K562 (cell line): Measurements from ENCODE around the gene NR1H2. TPM values are rescaled to one million over a fixed set of nuclear protein-coding genes. Genes with fewer than 3 reads are reported as not detected.

Experiments used
- ETS2 ChIP-seq: IDR thresholded peaks from 2 replicates; pipeline ENCODE4 v1.6.1; 2016; ENCODE audit warnings: borderline replicate concordance, missing genetic modification characterization, mild to moderate bottlenecking, moderate library complexity, missing compliant biosample characterization; ENCODE audit not compliant: poor library complexity, severe bottlenecking
- KDM4B ChIP-seq, 2 experiments: fragments of 450-650 bp in 1 of 2; sonication (generic) in 1 of 2; IDR thresholded peaks; 2 replicates each; pipeline ENCODE4 v1.6.1; 2016 to 2017; ENCODE audit warnings: borderline replicate concordance in 2 of 2, antibody characterized with exemption in 1 of 2, low read depth in 1 of 2, mild to moderate bottlenecking in 1 of 2
- MAFF ChIP-seq: IDR thresholded peaks from 2 replicates; pipeline ENCODE4 v1.6.1; 2012; ENCODE audit warnings: low read length, improper control_type of control experiment
- NR3C1 ChIP-seq: sonication (generic); formaldehyde crosslinking; IDR thresholded peaks from 2 replicates; pipeline ENCODE4 v1.8.1; 2022; ENCODE audit warnings: missing genetic modification reagents
- ZNF431 ChIP-seq: sonication (generic); formaldehyde crosslinking; IDR thresholded peaks from 2 replicates; pipeline ENCODE4 v1.8.0; 2022; ENCODE audit warnings: mild to moderate bottlenecking, missing genetic modification reagents
- ZNF644 ChIP-seq: fragments of 200-800 bp; sonication (Bioruptor generic); IDR thresholded peaks from 2 replicates; pipeline ENCODE4 v1.6.1; 2016; ENCODE audit warnings: low read depth, missing genetic modification characterization, missing compliant biosample characterization
- ZNF76 ChIP-seq: fragments of 250-450 bp; sonication (Bioruptor Pico); IDR thresholded peaks from 2 replicates; pipeline ENCODE4 v1.4.0; 2020; ENCODE audit warnings: mild to moderate bottlenecking, moderate library complexity, borderline replicate concordance
- polyA plus RNA-seq, 8 experiments: library from polyadenylated mRNA; depleted of rRNA in 4 of 8; stranded (reverse) in 5 of 8; unstranded in 3 of 8; fragments of >200 nt; fragmentation: Nextera tagmentation in 2 of 8; fragmentation: Illumina TruSeq in 1 of 8; extraction: Ambion mirVana in 2 of 8; extraction: Trizol in 1 of 8; gene quantifications; 2 replicates each; pipeline versions ENCODE4 v1.2.1 to v1.2.3, GENCODE V29; 2011 to 2014; ENCODE audit warnings: inconsistent platforms in 1 of 8, missing spikeins in 1 of 8
- total RNA-seq, 7 experiments: library from RNA; depleted of rRNA in 6 of 7; stranded (reverse); fragments of >200 nt in 6 of 7; fragmentation: Illumina TruSeq in 2 of 7; extraction: Trizol in 2 of 7; gene quantifications; 2 replicates each; pipeline versions ENCODE4 v1.2.1 to v1.2.3, GENCODE V29; 2011 to 2021; ENCODE audit warnings: low replicate concordance in 1 of 7
- TF ChIP-seq, protein P1 (sequence below): fragments of 450-650 bp; IDR thresholded peaks from 2 replicates; pipeline ENCODE4 v1.6.1; 2016; ENCODE audit warnings: mild to moderate bottlenecking, moderate library complexity
- TF ChIP-seq, protein P2 (sequence below): sonication (generic); formaldehyde crosslinking; IDR thresholded peaks from 2 replicates; pipeline ENCODE4 v1.8.1; 2023; ENCODE audit warnings: mild to moderate bottlenecking, missing genetic modification reagents
- TF ChIP-seq, protein P3 (sequence below): fragments of 450-650 bp; IDR thresholded peaks from 2 replicates; pipeline ENCODE4 v1.6.1; 2016; ENCODE audit warnings: low read depth, mild to moderate bottlenecking, moderate library complexity

NR1H2 gene
- total and polyA plus RNA-seq, 9 of the 15 experiments (the other 6 are each of a cell fraction or from before 2014, with no cell fraction given): 0.11 to 73.8 (median 24.0) TPM

DNA sequence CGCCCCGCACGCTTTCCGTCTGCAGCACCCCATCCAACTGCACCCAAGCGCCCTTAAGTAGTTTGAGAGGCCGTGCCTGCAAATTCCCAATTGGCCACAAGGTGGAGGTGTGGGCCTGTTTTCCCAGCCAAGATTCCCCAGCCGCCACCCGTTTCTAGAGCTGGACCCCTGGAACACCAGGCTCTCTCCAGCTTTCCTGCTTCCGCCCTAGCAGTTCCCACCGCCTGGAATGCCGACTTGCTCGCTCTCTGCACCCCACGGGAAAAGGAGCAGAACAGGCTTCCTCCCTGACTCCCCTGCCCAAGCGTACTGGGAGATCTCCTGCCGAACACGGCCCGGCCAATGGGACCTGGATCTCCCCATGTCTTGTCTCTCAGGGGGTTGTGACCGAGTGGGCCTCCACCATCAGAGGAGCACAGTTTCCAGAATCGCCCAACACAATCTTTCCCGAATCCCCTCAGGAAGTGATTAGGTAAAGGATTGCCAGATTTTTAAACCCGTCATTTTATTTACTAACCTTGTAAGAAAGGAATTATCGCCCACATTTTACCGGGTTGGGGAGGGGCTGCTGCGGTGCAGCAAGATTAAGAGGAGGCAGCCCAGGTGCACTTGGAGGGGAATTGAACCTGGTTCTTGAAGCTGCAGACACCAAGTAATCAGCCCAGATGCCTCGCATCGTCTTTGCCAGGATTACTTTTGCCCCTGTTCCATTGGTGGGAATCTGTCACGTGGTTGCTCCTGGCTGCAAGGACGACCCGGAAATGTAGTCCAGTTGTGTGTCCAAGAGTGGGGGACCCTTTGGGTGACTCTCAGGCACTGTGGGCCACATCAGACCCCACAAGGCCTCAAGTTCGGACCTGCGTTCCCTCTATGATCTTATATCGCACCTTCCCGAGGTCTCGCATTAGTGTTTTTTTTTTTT is 7.3 kb upstream of the NR1H2 start (continued):
- TF ChIP-seq, protein P1, sequence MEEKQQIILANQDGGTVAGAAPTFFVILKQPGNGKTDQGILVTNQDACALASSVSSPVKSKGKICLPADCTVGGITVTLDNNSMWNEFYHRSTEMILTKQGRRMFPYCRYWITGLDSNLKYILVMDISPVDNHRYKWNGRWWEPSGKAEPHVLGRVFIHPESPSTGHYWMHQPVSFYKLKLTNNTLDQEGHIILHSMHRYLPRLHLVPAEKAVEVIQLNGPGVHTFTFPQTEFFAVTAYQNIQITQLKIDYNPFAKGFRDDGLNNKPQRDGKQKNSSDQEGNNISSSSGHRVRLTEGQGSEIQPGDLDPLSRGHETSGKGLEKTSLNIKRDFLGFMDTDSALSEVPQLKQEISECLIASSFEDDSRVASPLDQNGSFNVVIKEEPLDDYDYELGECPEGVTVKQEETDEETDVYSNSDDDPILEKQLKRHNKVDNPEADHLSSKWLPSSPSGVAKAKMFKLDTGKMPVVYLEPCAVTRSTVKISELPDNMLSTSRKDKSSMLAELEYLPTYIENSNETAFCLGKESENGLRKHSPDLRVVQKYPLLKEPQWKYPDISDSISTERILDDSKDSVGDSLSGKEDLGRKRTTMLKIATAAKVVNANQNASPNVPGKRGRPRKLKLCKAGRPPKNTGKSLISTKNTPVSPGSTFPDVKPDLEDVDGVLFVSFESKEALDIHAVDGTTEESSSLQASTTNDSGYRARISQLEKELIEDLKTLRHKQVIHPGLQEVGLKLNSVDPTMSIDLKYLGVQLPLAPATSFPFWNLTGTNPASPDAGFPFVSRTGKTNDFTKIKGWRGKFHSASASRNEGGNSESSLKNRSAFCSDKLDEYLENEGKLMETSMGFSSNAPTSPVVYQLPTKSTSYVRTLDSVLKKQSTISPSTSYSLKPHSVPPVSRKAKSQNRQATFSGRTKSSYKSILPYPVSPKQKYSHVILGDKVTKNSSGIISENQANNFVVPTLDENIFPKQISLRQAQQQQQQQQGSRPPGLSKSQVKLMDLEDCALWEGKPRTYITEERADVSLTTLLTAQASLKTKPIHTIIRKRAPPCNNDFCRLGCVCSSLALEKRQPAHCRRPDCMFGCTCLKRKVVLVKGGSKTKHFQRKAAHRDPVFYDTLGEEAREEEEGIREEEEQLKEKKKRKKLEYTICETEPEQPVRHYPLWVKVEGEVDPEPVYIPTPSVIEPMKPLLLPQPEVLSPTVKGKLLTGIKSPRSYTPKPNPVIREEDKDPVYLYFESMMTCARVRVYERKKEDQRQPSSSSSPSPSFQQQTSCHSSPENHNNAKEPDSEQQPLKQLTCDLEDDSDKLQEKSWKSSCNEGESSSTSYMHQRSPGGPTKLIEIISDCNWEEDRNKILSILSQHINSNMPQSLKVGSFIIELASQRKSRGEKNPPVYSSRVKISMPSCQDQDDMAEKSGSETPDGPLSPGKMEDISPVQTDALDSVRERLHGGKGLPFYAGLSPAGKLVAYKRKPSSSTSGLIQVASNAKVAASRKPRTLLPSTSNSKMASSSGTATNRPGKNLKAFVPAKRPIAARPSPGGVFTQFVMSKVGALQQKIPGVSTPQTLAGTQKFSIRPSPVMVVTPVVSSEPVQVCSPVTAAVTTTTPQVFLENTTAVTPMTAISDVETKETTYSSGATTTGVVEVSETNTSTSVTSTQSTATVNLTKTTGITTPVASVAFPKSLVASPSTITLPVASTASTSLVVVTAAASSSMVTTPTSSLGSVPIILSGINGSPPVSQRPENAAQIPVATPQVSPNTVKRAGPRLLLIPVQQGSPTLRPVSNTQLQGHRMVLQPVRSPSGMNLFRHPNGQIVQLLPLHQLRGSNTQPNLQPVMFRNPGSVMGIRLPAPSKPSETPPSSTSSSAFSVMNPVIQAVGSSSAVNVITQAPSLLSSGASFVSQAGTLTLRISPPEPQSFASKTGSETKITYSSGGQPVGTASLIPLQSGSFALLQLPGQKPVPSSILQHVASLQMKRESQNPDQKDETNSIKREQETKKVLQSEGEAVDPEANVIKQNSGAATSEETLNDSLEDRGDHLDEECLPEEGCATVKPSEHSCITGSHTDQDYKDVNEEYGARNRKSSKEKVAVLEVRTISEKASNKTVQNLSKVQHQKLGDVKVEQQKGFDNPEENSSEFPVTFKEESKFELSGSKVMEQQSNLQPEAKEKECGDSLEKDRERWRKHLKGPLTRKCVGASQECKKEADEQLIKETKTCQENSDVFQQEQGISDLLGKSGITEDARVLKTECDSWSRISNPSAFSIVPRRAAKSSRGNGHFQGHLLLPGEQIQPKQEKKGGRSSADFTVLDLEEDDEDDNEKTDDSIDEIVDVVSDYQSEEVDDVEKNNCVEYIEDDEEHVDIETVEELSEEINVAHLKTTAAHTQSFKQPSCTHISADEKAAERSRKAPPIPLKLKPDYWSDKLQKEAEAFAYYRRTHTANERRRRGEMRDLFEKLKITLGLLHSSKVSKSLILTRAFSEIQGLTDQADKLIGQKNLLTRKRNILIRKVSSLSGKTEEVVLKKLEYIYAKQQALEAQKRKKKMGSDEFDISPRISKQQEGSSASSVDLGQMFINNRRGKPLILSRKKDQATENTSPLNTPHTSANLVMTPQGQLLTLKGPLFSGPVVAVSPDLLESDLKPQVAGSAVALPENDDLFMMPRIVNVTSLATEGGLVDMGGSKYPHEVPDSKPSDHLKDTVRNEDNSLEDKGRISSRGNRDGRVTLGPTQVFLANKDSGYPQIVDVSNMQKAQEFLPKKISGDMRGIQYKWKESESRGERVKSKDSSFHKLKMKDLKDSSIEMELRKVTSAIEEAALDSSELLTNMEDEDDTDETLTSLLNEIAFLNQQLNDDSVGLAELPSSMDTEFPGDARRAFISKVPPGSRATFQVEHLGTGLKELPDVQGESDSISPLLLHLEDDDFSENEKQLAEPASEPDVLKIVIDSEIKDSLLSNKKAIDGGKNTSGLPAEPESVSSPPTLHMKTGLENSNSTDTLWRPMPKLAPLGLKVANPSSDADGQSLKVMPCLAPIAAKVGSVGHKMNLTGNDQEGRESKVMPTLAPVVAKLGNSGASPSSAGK: peak; percentile 71; the same call in 1 of the 2 replicates
- TF ChIP-seq, protein P2, sequence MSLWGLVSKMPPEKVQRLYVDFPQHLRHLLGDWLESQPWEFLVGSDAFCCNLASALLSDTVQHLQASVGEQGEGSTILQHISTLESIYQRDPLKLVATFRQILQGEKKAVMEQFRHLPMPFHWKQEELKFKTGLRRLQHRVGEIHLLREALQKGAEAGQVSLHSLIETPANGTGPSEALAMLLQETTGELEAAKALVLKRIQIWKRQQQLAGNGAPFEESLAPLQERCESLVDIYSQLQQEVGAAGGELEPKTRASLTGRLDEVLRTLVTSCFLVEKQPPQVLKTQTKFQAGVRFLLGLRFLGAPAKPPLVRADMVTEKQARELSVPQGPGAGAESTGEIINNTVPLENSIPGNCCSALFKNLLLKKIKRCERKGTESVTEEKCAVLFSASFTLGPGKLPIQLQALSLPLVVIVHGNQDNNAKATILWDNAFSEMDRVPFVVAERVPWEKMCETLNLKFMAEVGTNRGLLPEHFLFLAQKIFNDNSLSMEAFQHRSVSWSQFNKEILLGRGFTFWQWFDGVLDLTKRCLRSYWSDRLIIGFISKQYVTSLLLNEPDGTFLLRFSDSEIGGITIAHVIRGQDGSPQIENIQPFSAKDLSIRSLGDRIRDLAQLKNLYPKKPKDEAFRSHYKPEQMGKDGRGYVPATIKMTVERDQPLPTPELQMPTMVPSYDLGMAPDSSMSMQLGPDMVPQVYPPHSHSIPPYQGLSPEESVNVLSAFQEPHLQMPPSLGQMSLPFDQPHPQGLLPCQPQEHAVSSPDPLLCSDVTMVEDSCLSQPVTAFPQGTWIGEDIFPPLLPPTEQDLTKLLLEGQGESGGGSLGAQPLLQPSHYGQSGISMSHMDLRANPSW: no peak
- TF ChIP-seq ZNF644 (tag): no peak
- TF ChIP-seq, protein P3, sequence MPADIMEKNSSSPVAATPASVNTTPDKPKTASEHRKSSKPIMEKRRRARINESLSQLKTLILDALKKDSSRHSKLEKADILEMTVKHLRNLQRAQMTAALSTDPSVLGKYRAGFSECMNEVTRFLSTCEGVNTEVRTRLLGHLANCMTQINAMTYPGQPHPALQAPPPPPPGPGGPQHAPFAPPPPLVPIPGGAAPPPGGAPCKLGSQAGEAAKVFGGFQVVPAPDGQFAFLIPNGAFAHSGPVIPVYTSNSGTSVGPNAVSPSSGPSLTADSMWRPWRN: no peak
- TF ChIP-seq KDM4B (IDR thresholded peaks at IDR 0.05; ENCODE audit: borderline replicate concordance in 2 of 2, low read depth in 1 of 2): no peak
- TF ChIP-seq ZNF76 (CRISPR knock-in tag): no peak
- TF ChIP-seq MAFF: no peak
- TF ChIP-seq ETS2 (tag): no peak
- no peak for TF ChIP-seq NR3C1 (CRISPR knock-in tag)
- no peak for TF ChIP-seq ZNF431 (CRISPR knock-in tag)
